PFSK-1 (cell line): ENCODE results near the gene RASSF10.

ENCODE experiments used
- POLR2AphosphoS5 ChIP-seq: IDR thresholded peaks from 2 replicates; pipeline ENCODE4 v1.6.1; 2012; ENCODE audit warnings: low read depth, mild to moderate bottlenecking, control low read depth, low read length, moderate library complexity
- SIN3A ChIP-seq: IDR thresholded peaks from 2 replicates; pipeline ENCODE4 v1.6.1; 2012; ENCODE audit warnings: mild to moderate bottlenecking, low read length, moderate library complexity, borderline replicate concordance; ENCODE audit not compliant: insufficient read depth
- TAF1 ChIP-seq: IDR thresholded peaks from 2 replicates; pipeline ENCODE4 v1.6.1; 2012; ENCODE audit warnings: low read length, control low read depth, borderline replicate concordance; ENCODE audit not compliant: insufficient read depth
- TF ChIP-seq, protein P1 (sequence below), 2 experiments: IDR thresholded peaks; 2 replicates each; pipeline versions ENCODE4 v1.6.1 to v1.8.0; 2011 to 2012; ENCODE audit warnings: low read depth in 2 of 2, low read length in 2 of 2, control low read depth in 1 of 2, inconsistent platforms in 1 of 2, mild to moderate bottlenecking in 1 of 2, moderate library complexity in 1 of 2; ENCODE audit not compliant: insufficient read depth in 1 of 2

DNA sequence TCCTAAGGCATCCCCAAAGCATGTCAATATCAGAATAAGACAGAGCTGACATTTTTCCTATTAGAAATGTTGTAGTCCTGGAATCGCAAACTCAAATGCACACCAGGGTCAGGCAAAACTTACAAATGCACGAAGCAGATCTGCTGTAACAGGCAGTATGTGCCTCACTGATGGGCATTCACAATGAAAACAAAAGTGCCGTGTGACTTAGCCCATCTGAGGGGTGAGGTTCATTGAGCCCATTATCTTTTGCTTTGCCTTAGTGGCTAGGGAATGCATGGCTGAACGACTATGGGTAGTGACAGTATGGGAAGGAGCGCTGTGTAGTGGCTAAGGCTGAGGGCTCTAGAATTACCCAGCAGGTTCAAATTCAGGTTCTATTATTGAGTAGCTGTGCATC, 43.1 kb upstream of the RASSF10 start:
- TF ChIP-seq POLR2AphosphoS5 = no peak
- TF ChIP-seq, protein P1, sequence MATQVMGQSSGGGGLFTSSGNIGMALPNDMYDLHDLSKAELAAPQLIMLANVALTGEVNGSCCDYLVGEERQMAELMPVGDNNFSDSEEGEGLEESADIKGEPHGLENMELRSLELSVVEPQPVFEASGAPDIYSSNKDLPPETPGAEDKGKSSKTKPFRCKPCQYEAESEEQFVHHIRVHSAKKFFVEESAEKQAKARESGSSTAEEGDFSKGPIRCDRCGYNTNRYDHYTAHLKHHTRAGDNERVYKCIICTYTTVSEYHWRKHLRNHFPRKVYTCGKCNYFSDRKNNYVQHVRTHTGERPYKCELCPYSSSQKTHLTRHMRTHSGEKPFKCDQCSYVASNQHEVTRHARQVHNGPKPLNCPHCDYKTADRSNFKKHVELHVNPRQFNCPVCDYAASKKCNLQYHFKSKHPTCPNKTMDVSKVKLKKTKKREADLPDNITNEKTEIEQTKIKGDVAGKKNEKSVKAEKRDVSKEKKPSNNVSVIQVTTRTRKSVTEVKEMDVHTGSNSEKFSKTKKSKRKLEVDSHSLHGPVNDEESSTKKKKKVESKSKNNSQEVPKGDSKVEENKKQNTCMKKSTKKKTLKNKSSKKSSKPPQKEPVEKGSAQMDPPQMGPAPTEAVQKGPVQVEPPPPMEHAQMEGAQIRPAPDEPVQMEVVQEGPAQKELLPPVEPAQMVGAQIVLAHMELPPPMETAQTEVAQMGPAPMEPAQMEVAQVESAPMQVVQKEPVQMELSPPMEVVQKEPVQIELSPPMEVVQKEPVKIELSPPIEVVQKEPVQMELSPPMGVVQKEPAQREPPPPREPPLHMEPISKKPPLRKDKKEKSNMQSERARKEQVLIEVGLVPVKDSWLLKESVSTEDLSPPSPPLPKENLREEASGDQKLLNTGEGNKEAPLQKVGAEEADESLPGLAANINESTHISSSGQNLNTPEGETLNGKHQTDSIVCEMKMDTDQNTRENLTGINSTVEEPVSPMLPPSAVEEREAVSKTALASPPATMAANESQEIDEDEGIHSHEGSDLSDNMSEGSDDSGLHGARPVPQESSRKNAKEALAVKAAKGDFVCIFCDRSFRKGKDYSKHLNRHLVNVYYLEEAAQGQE (IDR thresholded peaks at IDR 0.05; ENCODE audit: insufficient read depth in 1 of 2, low read depth in 2 of 2, low read length in 2 of 2) = no peak
- no peak for TF ChIP-seq TAF1
- TF ChIP-seq SIN3A = no peak
